Neural progenitor cell (in vitro differentiated cells): ENCODE data around the gene VPS41.

ENCODE experiments used
- CTCF ChIP-seq: fragments of 200-600 bp; sonication (generic); IDR thresholded peaks from 2 replicates; pipeline ENCODE4 v1.5.1; 2017; ENCODE audit warnings: antibody characterized with exemption, mild to moderate bottlenecking
- EZH2 ChIP-seq: fragments of 200-600 bp; sonication (generic); IDR thresholded peaks from 2 replicates; pipeline ENCODE4 v1.6.1; 2017; ENCODE audit warnings: antibody characterized with exemption, mild to moderate bottlenecking, moderate library complexity

DNA sequence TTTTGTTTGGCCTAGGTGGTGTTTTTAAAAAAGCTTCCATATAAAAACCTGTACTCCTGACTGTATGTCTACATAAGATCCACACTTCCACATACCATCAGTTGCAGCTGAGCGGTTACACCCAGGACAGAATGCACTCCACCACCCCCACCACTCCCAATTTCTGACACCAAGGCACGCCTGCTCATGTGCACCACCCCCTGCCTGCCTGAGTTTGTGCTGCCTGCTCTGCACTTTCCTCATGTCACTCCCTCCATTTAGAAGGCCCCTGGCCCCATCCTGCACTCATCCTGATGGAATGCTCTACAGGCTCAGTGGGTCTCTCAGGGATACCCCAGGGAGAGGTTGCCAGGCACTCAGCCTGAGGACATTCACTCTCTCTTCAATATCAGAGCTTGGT, 6.5 kb downstream of the VPS41 start:
- TF ChIP-seq CTCF (no peak), EZH2 (no peak)
